22Rv1 (cell line): Measurements from ENCODE around the gene SRPRA.

Experiments
- ZFX ChIP-seq: fragments of 450-650 bp; IDR thresholded peaks from 2 replicates; pipeline ENCODE4 v1.6.1; 2017; ENCODE audit warnings: antibody characterized with exemption, borderline replicate concordance
- TF ChIP-seq, protein P1 (sequence below): fragments of 450-650 bp; IDR thresholded peaks from 2 replicates; pipeline ENCODE4 v1.5.1; 2017; ENCODE audit warnings: mild to moderate bottlenecking

DNA sequence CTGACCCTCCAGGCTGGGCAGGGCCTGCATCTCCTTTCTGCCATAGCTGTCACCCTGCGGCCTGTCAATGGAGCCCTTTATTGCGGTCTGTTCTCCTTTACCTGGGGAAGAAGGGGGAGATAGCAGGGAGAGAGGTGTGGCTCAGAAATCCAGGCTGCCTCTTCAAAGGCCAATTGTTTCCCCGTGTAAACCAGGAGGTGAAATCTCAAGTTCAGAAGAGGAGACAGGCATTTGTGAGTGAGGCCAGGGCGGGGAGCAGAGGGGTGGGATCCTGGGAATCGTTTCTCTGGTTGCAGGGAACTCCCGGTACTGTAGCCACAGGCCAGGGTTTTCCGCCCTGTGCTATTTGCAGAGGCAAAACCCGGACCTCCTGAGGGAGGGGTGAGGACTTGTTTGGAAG lies 44.3 kb upstream of the SRPRA start:
- TF ChIP-seq, protein P1, sequence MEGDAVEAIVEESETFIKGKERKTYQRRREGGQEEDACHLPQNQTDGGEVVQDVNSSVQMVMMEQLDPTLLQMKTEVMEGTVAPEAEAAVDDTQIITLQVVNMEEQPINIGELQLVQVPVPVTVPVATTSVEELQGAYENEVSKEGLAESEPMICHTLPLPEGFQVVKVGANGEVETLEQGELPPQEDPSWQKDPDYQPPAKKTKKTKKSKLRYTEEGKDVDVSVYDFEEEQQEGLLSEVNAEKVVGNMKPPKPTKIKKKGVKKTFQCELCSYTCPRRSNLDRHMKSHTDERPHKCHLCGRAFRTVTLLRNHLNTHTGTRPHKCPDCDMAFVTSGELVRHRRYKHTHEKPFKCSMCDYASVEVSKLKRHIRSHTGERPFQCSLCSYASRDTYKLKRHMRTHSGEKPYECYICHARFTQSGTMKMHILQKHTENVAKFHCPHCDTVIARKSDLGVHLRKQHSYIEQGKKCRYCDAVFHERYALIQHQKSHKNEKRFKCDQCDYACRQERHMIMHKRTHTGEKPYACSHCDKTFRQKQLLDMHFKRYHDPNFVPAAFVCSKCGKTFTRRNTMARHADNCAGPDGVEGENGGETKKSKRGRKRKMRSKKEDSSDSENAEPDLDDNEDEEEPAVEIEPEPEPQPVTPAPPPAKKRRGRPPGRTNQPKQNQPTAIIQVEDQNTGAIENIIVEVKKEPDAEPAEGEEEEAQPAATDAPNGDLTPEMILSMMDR = no peak
- no peak for TF ChIP-seq ZFX
